ENCODE results near the gene SLC44A3.

- no peak for TF ChIP-seq POLR2A (IDR thresholded peaks at IDR 0.05; ENCODE audit: extremely low read depth, insufficient read length)
- TF ChIP-seq, protein P1, sequence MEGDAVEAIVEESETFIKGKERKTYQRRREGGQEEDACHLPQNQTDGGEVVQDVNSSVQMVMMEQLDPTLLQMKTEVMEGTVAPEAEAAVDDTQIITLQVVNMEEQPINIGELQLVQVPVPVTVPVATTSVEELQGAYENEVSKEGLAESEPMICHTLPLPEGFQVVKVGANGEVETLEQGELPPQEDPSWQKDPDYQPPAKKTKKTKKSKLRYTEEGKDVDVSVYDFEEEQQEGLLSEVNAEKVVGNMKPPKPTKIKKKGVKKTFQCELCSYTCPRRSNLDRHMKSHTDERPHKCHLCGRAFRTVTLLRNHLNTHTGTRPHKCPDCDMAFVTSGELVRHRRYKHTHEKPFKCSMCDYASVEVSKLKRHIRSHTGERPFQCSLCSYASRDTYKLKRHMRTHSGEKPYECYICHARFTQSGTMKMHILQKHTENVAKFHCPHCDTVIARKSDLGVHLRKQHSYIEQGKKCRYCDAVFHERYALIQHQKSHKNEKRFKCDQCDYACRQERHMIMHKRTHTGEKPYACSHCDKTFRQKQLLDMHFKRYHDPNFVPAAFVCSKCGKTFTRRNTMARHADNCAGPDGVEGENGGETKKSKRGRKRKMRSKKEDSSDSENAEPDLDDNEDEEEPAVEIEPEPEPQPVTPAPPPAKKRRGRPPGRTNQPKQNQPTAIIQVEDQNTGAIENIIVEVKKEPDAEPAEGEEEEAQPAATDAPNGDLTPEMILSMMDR (IDR thresholded peaks at IDR 0.05; ENCODE audit: low read depth, low read length): no peak
Measured at GRCh38 chr1:94937820-94938219, 117.7 kb downstream of the SLC44A3 start.
